GM12878 (cell line): ENCODE measurements around the gene CAMK2G. TPM values are rescaled to one million over a fixed set of nuclear protein-coding genes. Genes with fewer than 3 reads are reported as not detected.

Source experiments
- BCL3 ChIP-seq: IDR thresholded peaks from 2 replicates; pipeline ENCODE4 v1.6.1; 2011; ENCODE audit warnings: borderline replicate concordance, low read depth, mild to moderate bottlenecking, moderate library complexity, low read length; ENCODE audit not compliant: insufficient read depth, poor library complexity, severe bottlenecking
- CBX5 ChIP-seq: sonication (generic); IDR thresholded peaks from 2 replicates; pipeline ENCODE4 v1.6.1; 2016; ENCODE audit warnings: low read depth, moderate library complexity, mild to moderate bottlenecking, inconsistent platforms
- CHD2 ChIP-seq: IDR thresholded peaks from 2 replicates; pipeline ENCODE4 v1.6.1; 2011; ENCODE audit warnings: low read depth, low read length, improper control_type of control experiment, borderline replicate concordance
- IRF4 ChIP-seq: IDR thresholded peaks from 2 replicates; pipeline ENCODE4 v1.6.1; 2011; ENCODE audit warnings: low read depth, low read length
- MEF2B ChIP-seq: fragments of 450-650 bp; IDR thresholded peaks from 2 replicates; pipeline ENCODE4 v1.6.1; 2018; ENCODE audit warnings: mild to moderate bottlenecking, moderate library complexity; ENCODE audit not compliant: partially characterized antibody, poor library complexity, severe bottlenecking
- MYB ChIP-seq: fragments of 150-350 bp; IDR thresholded peaks from 2 replicates; pipeline ENCODE4 v1.6.1; 2014; ENCODE audit warnings: mild to moderate bottlenecking, low read depth, low read length, borderline replicate concordance
- NFYA ChIP-seq: IDR thresholded peaks from 2 replicates; pipeline ENCODE4 v1.6.1; 2011; ENCODE audit warnings: low read depth, mild to moderate bottlenecking, low read length, improper control_type of control experiment, borderline replicate concordance
- NFYB ChIP-seq: IDR thresholded peaks from 2 replicates; pipeline ENCODE4 v1.6.1; 2011; ENCODE audit warnings: low read depth, mild to moderate bottlenecking, low read length, improper control_type of control experiment, moderate library complexity; ENCODE audit not compliant: insufficient read depth
- NKRF ChIP-seq: fragments of 450-650 bp; conservative IDR thresholded peaks from 2 replicates; pipeline ENCODE4 v1.6.1; 2017; ENCODE audit warnings: mild to moderate bottlenecking, moderate library complexity
- NR2C1 ChIP-seq: fragments of 450-650 bp; IDR thresholded peaks from 2 replicates; pipeline ENCODE4 v1.6.1; 2017; ENCODE audit warnings: antibody characterized with exemption, mild to moderate bottlenecking, moderate library complexity
- PBX3 ChIP-seq: IDR thresholded peaks from 2 replicates; pipeline ENCODE4 v1.6.1; 2011; ENCODE audit warnings: mild to moderate bottlenecking, low read depth, low read length, moderate library complexity; ENCODE audit not compliant: insufficient replicate concordance
- PKNOX1 ChIP-seq: fragments of 450-650 bp; IDR thresholded peaks from 2 replicates; pipeline ENCODE4 v1.6.1; 2016; ENCODE audit warnings: mild to moderate bottlenecking
- RELB ChIP-seq: fragments of 450-650 bp; IDR thresholded peaks from 2 replicates; pipeline ENCODE4 v1.6.1; 2017; ENCODE audit warnings: low read depth, mild to moderate bottlenecking, moderate library complexity
- RUNX3 ChIP-seq: IDR thresholded peaks from 2 replicates; pipeline ENCODE4 v1.6.1; 2012; ENCODE audit warnings: low read length, inconsistent platforms
- SMC3 ChIP-seq: IDR thresholded peaks from 2 replicates; pipeline ENCODE4 v1.6.1; 2011; ENCODE audit warnings: low read length, improper control_type of control experiment, borderline replicate concordance
- ZBED1 ChIP-seq: IDR thresholded peaks from 2 replicates; pipeline ENCODE4 v1.6.1; 2016; ENCODE audit warnings: borderline replicate concordance
- ZNF24 ChIP-seq: fragments of 450-650 bp; IDR thresholded peaks from 2 replicates; pipeline ENCODE4 v1.6.1; 2017; ENCODE audit warnings: antibody characterized with exemption, mild to moderate bottlenecking
- ZNF687 ChIP-seq: fragments of 450-650 bp; IDR thresholded peaks from 2 replicates; pipeline ENCODE4 v1.6.1; 2017; ENCODE audit warnings: mild to moderate bottlenecking, moderate library complexity
- polyA plus RNA-seq, 11 experiments: library from polyadenylated mRNA; depleted of rRNA in 4 of 11; unstranded in 6 of 11; stranded (reverse) in 5 of 11; fragments of >200 nt; fragmentation: Nextera tagmentation in 4 of 11; fragmentation: Illumina TruSeq in 1 of 11; extraction: Ambion mirVana in 4 of 11; extraction: Trizol in 1 of 11; gene quantifications; 1 replicate in 1 of 11; 2 replicates in 10 of 11; pipeline versions ENCODE4 v1.2.1 to v1.2.3, GENCODE V29; 2011 to 2016; ENCODE audit warnings: inconsistent platforms in 2 of 11, missing spikeins in 2 of 11, low read depth in 1 of 11
- total RNA-seq, 4 experiments: library from RNA; depleted of rRNA in 3 of 4; stranded (reverse); fragments of >200 nt in 3 of 4; fragmentation: Illumina TruSeq in 1 of 4; extraction: Trizol in 1 of 4; gene quantifications; 2 replicates each; pipeline versions ENCODE4 v1.2.1 to v1.2.3, GENCODE V29; 2013 to 2021

Gene CAMK2G
- total and polyA plus RNA-seq, 10 of the 15 experiments (the other 5 are each of a cell fraction or from before 2014, with no cell fraction given): 5.5 to 24.3 (median 16.9) TPM

- no peak for TF ChIP-seq RELB
- no peak for TF ChIP-seq MEF2B
- TF ChIP-seq SMC3: no peak
- peak; percentile 86 for TF ChIP-seq RUNX3
- no peak for TF ChIP-seq PBX3
- TF ChIP-seq NR2C1: no peak
- no peak for TF ChIP-seq NFYB
- TF ChIP-seq ZNF687: no peak
- TF ChIP-seq IRF4: 0 out of 2 replicates have a peak, but pooled peaks have one; percentile 49
- no peak for TF ChIP-seq PKNOX1
- TF ChIP-seq NKRF: no peak
- TF ChIP-seq NFYA: no peak
- TF ChIP-seq ZBED1: no peak
- TF ChIP-seq CBX5: no peak
- no peak for TF ChIP-seq BCL3
- 0 out of 2 replicates have a peak, but pooled peaks have one; percentile 23 for TF ChIP-seq CHD2
- TF ChIP-seq MYB: no peak
- no peak for TF ChIP-seq ZNF24
Observed at GRCh38 chr10:73857446-73857845, 16.9 kb downstream of the CAMK2G start (continued).
